Measurements from ENCODE around the gene DOCK2.

DNA sequence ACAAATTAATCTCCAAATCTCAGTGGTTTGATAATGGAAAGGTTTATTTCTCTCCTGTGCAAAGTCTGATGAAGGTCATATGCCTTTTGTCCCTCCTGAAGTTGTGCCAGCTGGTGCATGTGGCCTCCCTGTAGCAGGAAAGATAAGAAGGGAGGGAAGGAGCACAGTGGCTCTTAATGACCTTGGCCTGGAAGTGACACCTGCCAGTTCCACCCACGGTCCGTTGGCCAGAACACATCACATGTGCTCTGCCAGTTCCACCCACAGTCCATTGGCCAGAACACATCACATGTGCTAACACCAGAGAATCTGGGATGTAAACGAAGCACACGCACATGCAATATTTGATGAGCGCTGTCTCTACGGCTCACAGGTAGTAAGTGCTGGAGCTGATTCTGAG, 130.9 kb downstream of the DOCK2 start:
- TF ChIP-seq, protein P1, sequence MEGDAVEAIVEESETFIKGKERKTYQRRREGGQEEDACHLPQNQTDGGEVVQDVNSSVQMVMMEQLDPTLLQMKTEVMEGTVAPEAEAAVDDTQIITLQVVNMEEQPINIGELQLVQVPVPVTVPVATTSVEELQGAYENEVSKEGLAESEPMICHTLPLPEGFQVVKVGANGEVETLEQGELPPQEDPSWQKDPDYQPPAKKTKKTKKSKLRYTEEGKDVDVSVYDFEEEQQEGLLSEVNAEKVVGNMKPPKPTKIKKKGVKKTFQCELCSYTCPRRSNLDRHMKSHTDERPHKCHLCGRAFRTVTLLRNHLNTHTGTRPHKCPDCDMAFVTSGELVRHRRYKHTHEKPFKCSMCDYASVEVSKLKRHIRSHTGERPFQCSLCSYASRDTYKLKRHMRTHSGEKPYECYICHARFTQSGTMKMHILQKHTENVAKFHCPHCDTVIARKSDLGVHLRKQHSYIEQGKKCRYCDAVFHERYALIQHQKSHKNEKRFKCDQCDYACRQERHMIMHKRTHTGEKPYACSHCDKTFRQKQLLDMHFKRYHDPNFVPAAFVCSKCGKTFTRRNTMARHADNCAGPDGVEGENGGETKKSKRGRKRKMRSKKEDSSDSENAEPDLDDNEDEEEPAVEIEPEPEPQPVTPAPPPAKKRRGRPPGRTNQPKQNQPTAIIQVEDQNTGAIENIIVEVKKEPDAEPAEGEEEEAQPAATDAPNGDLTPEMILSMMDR (optimal IDR thresholded peaks at IDR 0.05 in 1 of 3, IDR thresholded peaks at IDR 0.05 in 1 of 3, conservative IDR thresholded peaks at IDR 0.05 in 1 of 3; ENCODE audit: extremely low read depth in 1 of 3, insufficient read depth in 2 of 3, low read length in 3 of 3) = no peak
- no peak for TF ChIP-seq EZH2 (IDR thresholded peaks at IDR 0.05; ENCODE audit: low read length)

Data from keratinocyte (primary cell).